ENCODE results near the gene ATP2A1. TPM values are rescaled to one million over a fixed set of nuclear protein-coding genes. Genes with fewer than 3 reads are reported as not detected.

Gene ATP2A1
- total RNA-seq, 1 experiment from 2014 or later, result 2.9 TPM

- POLR2A ChIA-PET, result interaction anchor here (0.6 to 0.7 kb wide), 2 partner anchors 11 to 93 kb away, joined by 6 to 9 read pairs; no protein-coding TSS in a partner anchor
- no TSS peak for BruUV-seq (replicated peaks)
- TF ChIP-seq CTCF (IDR thresholded peaks at IDR 0.05) (no peak), TCF7L2 (IDR thresholded peaks at IDR 0.05; ENCODE audit: low read depth, low read length) (no peak), SIN3A (IDR thresholded peaks at IDR 0.05; ENCODE audit: borderline replicate concordance, insufficient read depth, low read depth, low read length) (no peak), POLR2AphosphoS5 (IDR thresholded peaks at IDR 0.05; ENCODE audit: low read depth, low read length) (no peak)
- TF ChIP-seq, protein P1, sequence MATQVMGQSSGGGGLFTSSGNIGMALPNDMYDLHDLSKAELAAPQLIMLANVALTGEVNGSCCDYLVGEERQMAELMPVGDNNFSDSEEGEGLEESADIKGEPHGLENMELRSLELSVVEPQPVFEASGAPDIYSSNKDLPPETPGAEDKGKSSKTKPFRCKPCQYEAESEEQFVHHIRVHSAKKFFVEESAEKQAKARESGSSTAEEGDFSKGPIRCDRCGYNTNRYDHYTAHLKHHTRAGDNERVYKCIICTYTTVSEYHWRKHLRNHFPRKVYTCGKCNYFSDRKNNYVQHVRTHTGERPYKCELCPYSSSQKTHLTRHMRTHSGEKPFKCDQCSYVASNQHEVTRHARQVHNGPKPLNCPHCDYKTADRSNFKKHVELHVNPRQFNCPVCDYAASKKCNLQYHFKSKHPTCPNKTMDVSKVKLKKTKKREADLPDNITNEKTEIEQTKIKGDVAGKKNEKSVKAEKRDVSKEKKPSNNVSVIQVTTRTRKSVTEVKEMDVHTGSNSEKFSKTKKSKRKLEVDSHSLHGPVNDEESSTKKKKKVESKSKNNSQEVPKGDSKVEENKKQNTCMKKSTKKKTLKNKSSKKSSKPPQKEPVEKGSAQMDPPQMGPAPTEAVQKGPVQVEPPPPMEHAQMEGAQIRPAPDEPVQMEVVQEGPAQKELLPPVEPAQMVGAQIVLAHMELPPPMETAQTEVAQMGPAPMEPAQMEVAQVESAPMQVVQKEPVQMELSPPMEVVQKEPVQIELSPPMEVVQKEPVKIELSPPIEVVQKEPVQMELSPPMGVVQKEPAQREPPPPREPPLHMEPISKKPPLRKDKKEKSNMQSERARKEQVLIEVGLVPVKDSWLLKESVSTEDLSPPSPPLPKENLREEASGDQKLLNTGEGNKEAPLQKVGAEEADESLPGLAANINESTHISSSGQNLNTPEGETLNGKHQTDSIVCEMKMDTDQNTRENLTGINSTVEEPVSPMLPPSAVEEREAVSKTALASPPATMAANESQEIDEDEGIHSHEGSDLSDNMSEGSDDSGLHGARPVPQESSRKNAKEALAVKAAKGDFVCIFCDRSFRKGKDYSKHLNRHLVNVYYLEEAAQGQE (IDR thresholded peaks at IDR 0.05; ENCODE audit: insufficient read depth in 1 of 2, low read depth in 2 of 2, low read length in 1 of 2), result no peak
Measured at GRCh38 chr16:28839004-28839639, 39.2 kb upstream of the ATP2A1 start.

GRCh38 chr16:28839899-28840298 lies 38.4 kb upstream of the ATP2A1 start:
- in situ Hi-C loops (cut with HindIII; ENCODE audit: low pct_unique_long_range_greater_than_20kb, low sequenced_read_pairs), result no loop called here
- no peak for DNase-seq (ENCODE audit: low read depth, low spot score)
- no peak for ATAC-seq
- no peaks in the 10 kb centered on the region for H3K9me3 ChIP-seq (ENCODE audit: control insufficient read depth, insufficient read depth, low read depth, low read length)
- CTCF ChIA-PET, result no interaction called here
- peaks cover 7% of the 10 kb centered on the region for H3K36me3 ChIP-seq (ENCODE audit: control insufficient read depth, insufficient read depth, low read length)
- no peaks in the 10 kb centered on the region for H3K4me1 ChIP-seq (ENCODE audit: control insufficient read depth, insufficient read depth, low read length)
- H3K27me3 ChIP-seq (ENCODE audit: control insufficient read depth, insufficient read depth, low read length), result no peaks in the 10 kb centered on the region
- H3K4me3 ChIP-seq (ENCODE audit: low read depth in 2 of 2, low read length in 2 of 2), result no peak overlapping the region
- BruUV-seq (replicated peaks), result no TSS peak
- no peak overlapping the region for H3K27ac ChIP-seq (ENCODE audit: low read length)
- TF ChIP-seq, protein P1 (IDR thresholded peaks at IDR 0.05; ENCODE audit: insufficient read depth in 1 of 2, low read depth in 2 of 2, low read length in 1 of 2), result no peak
- TF ChIP-seq CTCF (IDR thresholded peaks at IDR 0.05) (no peak), SIN3A (IDR thresholded peaks at IDR 0.05; ENCODE audit: borderline replicate concordance, insufficient read depth, low read depth, low read length) (no peak), POLR2AphosphoS5 (IDR thresholded peaks at IDR 0.05; ENCODE audit: low read depth, low read length) (no peak; the same call in 1 of the 2 replicates), TCF7L2 (IDR thresholded peaks at IDR 0.05; ENCODE audit: low read depth, low read length) (no peak)
- intact Hi-C loops (cut with micrococcal nuclease; ENCODE audit: unreplicated experiment), result loop anchor here (10.0 kb wide), 1 partner anchor 105 kb away; no protein-coding TSS in a partner anchor
- POLR2A ChIA-PET, result no interaction called here

More at GRCh38 chr16:28839004-28839639, 39.2 kb upstream of the ATP2A1 start:
- intact Hi-C loops (cut with micrococcal nuclease; ENCODE audit: unreplicated experiment) (no loop called here), in situ Hi-C loops (cut with HindIII; ENCODE audit: low pct_unique_long_range_greater_than_20kb, low sequenced_read_pairs) (no loop called here)
- H3K4me1 ChIP-seq (ENCODE audit: control insufficient read depth, insufficient read depth, low read length), result no peaks in the 10 kb centered on the region
- ATAC-seq, result no peak
- DNase-seq (ENCODE audit: low read depth, low spot score), result no peak
- H3K27ac ChIP-seq (ENCODE audit: low read length), result no peak overlapping the region
- H3K9me3 ChIP-seq (ENCODE audit: control insufficient read depth, insufficient read depth, low read depth, low read length), result no peaks in the 10 kb centered on the region
- H3K4me3 ChIP-seq (ENCODE audit: low read depth in 2 of 2, low read length in 2 of 2), result no peak overlapping the region
- H3K27me3 ChIP-seq (ENCODE audit: control insufficient read depth, insufficient read depth, low read length), result no peaks in the 10 kb centered on the region
- H3K36me3 ChIP-seq (ENCODE audit: control insufficient read depth, insufficient read depth, low read length), result peaks cover 8% of the 10 kb centered on the region
- CTCF ChIA-PET, result no interaction called here

All from Panc1 (cell line).